GM12875 (cell line): Measurements from ENCODE around the gene ACACB.

Experiments
- H3K4me3 ChIP-seq: one replicate; pipeline ENCODE4 v1.5.1; 2011; ENCODE audit warnings: low read depth, low read length, control low read depth
- TF ChIP-seq, protein P1 (sequence below): IDR thresholded peaks from 2 replicates; pipeline ENCODE4 v1.5.1; 2011; ENCODE audit warnings: low read depth, mild to moderate bottlenecking, control low read depth, inconsistent platforms, low read length, moderate library complexity, borderline replicate concordance; ENCODE audit not compliant: insufficient read depth

The ACACB gene

DNA sequence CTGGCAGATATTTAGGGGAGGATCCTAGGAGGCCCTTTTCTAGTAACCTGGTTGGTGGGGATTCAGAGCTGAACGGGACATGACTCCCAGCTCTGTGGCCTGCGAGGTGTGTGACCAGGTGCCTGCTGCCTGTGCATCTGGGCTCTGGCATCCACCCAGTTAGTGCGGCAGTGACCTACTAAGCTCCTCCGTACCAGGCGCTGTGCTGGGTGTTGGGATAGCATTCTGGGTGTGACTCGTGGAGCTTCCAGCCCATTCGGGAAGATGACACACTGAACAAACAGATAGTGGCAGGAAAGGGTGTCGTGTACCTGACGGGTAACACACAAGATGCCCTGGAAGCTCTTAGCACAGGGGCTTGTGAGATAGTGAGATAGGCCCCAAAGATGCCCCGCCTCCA lies 80.9 kb downstream of the ACACB start:
- H3K4me3 ChIP-seq: no peak overlapping the region
- TF ChIP-seq, protein P1, sequence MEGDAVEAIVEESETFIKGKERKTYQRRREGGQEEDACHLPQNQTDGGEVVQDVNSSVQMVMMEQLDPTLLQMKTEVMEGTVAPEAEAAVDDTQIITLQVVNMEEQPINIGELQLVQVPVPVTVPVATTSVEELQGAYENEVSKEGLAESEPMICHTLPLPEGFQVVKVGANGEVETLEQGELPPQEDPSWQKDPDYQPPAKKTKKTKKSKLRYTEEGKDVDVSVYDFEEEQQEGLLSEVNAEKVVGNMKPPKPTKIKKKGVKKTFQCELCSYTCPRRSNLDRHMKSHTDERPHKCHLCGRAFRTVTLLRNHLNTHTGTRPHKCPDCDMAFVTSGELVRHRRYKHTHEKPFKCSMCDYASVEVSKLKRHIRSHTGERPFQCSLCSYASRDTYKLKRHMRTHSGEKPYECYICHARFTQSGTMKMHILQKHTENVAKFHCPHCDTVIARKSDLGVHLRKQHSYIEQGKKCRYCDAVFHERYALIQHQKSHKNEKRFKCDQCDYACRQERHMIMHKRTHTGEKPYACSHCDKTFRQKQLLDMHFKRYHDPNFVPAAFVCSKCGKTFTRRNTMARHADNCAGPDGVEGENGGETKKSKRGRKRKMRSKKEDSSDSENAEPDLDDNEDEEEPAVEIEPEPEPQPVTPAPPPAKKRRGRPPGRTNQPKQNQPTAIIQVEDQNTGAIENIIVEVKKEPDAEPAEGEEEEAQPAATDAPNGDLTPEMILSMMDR: no peak

DNA sequence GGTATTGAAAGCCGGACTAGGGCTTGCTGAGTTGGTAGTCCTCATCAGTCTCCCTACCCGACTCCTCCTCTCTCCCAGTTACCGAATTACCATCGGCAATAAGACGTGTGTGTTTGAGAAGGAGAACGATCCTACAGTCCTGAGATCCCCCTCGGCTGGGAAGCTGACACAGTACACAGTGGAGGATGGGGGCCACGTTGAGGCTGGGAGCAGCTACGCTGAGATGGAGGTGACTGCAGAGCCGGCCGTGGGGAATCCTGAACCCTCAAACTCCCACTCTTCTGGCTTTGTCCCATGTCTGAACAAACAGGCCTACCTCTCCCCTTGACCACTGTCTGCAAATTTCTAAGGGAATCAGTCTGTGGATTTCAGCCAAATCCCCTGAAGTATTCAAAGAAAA lies 82.9 kb downstream of the ACACB start:
- TF ChIP-seq, protein P1: no peak
- H3K4me3 ChIP-seq: no peak overlapping the region

DNA sequence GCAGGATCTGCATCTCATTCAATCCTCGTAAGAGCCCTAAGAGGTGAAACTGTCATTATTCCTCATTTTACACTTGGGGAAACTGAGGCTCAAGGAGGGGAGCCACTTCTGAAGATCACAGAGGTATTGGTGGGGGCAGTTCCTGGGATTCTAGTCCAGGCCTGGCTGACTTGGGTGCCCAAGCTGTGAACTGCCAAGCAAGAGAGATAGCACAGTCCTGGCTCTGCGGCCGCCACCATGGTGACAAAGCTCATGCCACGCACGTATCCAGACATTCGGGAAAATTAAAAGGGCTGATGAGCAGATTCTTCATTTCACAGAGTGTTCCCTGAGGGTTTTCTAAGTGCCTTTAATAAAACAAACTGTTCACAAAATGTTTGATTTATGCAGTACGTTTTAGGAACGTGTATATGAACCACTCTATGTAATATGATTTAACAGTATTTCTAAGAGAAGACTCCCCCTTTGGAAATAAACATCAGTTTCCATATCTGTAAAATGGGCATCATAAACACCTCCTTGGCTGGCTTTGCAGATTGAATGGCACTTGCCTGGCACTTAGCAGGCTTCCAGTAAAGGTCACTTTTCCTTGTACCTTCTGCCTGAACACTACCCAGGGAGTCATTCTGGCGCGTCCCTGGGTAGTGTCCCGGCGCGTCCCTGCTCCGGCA lies 84.6 kb downstream of the ACACB start:
- TF ChIP-seq, protein P1: no peak
- H3K4me3 ChIP-seq: no peak overlapping the region

DNA sequence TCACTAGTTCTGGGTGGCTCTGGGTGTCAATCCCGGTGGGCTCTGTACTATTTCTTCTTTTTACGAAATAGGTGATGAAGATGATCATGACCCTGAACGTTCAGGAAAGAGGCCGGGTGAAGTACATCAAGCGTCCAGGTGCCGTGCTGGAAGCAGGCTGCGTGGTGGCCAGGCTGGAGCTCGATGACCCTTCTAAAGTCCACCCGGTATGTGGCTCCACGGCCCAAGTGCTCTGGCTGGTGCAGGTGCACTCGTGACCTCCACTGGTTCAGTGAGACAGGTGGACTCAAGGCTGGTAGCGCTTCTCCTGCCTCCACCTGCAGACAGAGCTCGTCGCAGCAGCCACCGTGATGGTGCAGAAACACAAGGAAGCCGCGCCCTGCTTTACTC lies 85.1 kb downstream of the ACACB start:
- TF ChIP-seq, protein P1: no peak
- H3K4me3 ChIP-seq: no peak overlapping the region

DNA sequence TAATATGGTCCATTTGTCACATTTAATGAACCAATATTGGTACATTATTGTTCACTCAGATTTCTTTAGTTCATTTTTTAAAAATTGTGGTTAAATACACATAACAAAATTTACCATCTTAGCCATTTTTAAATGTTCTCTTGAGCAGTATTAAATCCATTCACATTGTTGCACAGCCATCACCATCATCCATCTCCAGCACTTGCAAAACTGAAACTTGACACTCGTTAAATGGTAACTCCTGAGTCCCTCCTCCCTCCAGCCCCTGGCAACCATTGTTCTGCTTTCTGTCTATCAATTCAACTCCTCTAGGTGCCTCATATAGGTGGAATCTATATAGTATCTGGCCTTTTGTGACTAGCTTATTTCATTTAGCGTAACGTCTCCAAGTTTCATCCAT lies 86.4 kb downstream of the ACACB start:
- H3K4me3 ChIP-seq: no peak overlapping the region
- TF ChIP-seq, protein P1: no peak

DNA sequence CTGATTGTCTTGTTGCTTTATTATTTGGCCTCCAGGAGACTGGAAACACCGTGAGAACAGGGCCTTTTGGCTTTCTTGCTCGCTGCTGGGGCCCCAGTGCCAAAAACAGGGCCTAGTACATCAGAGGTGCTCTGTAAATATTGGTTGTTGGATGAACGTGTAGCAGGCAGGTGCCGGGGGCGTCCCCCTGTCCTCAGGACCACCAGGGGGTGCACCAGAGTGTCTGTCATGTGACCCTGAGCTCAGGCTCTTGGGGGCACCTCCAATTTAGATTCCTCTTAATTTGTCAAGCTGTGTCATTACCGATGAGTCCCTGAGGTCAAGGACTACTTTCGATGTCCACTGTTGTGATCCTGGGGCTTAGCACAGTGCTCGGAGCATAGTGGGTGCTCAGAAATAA lies 87.1 kb downstream of the ACACB start:
- no peak overlapping the region for H3K4me3 ChIP-seq
- TF ChIP-seq, protein P1: no peak

DNA sequence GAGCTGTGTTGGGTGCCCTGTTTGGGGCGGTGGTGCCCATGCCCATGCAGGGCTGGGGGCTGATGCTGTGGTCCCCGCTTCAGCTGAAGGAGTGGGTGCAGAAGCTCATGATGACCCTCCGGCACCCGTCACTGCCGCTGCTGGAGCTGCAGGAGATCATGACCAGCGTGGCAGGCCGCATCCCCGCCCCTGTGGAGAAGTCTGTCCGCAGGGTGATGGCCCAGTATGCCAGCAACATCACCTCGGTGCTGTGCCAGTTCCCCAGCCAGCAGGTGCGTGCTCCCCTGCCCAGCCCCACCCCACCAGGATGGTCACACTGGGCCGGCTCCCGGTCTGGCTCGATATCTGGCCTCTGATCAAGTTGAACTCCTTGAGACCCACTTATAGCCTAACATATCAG lies 92.7 kb downstream of the ACACB start:
- H3K4me3 ChIP-seq: no peak overlapping the region
- TF ChIP-seq, protein P1: no peak
